HG02970 (cell line): ENCODE data around the gene HMCN2.
"Not testable (repeated sequence)": the region's sequence is repeated elsewhere in the genome, so short reads cannot be mapped to it uniquely, and the experiment has no call there.

Experiments used
- ATAC-seq: cut with Tn5 transposase; IDR thresholded peaks from one replicate; pipeline ENCODE4 v1.9.1; 2021; ENCODE audit warnings: mild to moderate bottlenecking, moderate library complexity, moderate number of reproducible peaks; ENCODE audit not compliant: unreplicated experiment, low FRiP score

The HMCN2 gene

DNA sequence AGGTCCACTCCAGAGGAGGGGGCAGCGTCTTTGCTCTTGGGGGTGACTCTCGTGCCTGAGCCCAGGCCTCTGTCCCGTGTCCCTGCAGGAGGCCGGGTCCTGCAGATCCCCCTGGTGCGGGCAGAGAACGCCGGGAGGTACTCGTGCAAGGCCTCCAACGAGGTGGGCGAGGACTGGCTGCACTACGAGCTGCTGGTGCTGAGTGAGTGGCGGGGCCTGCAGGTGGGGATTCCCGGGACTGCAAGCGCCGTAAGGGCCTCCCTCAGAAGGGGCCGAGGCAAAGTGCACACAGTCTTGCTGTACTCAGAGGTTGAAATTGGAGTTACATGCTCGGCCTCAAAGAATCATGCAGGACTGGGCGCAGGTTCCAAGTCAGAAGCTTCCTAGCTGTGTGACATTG, 116.5 kb downstream of the HMCN2 start:
- ATAC-seq, result no peak

DNA sequence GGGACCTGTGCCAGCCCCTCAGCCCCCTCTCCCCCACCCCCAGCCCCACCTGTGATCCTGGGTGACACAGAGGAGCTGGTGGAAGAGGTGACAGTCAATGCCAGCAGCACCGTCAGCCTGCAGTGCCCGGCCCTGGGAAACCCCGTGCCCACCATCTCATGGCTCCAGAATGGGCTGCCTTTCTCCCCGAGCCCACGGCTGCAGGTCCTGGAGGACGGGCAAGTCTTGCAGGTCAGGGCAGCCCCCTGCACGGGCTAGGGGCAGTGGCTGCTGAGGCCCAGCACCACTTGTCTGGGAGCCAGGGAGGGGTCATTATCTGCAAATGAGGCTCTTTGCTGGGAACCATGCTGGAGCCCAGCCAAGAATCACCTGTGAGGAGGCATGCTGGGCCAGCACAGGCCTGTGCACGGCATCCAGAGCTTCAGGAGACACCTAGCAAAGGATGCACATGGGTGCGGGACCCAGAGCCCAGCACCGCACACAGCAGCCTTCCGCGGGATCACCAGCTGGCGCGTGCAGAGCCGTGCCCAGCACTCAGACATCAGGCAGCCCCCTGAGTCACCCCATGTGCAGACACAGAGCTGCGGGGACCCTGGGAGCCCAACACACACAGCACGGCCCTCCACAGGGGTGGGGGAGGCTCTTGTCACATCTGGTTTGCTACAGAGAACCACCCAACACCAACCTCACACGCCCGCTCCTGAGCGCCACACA, 117.2 kb downstream of the HMCN2 start:
- ATAC-seq, result no peak

DNA sequence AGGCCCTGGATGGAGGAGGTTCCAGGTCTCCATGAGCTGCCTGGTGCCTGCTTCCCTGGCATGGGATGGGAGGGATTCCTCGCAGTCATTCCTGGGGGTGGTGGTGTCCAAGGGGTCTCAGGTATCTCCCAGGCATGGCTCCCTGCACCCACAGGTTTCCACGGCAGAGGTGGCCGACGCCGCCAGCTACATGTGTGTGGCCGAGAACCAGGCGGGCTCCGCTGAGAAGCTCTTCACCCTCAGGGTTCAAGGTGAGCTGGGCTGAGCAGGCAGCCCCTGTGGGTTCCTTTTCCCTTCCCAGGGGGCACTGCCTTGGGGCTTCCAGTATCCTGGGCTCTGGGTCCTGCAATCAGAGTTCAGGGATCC, 117.8 kb downstream of the HMCN2 start:
- ATAC-seq, result no peak

DNA sequence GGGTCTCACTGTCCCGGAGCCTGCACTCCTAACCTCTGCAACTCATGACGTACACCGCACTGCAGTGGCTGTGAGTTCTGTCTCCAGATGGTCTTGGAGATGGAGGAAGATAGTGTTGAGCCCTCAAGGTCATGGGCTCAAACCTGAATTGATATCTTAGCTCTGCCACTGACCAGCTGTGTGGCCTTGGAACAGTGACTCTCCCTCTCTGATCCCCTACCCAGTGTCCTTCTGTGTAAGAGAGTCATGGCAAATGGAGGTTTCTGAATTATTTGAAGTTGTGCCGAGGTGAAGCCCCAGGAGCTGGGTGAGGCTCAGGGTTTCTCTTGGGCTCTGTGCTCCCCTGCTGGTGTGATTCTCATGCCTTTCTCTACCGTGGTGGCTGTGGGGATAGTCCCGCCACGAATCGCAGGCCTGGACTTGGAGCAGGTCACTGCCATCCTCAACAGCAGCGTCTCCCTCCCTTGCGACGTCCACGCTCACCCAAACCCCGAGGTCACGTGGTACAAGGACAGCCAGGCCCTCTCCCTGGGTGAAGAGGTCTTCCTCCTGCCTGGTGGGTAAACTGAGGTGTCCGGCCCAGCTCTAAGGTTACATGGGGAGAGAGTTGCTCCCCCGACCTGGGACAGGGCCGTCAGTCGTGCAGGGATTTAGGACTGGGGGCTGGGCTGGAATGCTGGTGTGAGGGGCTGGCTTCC, 118.6 kb downstream of the HMCN2 start:
- ATAC-seq, result no peak

DNA sequence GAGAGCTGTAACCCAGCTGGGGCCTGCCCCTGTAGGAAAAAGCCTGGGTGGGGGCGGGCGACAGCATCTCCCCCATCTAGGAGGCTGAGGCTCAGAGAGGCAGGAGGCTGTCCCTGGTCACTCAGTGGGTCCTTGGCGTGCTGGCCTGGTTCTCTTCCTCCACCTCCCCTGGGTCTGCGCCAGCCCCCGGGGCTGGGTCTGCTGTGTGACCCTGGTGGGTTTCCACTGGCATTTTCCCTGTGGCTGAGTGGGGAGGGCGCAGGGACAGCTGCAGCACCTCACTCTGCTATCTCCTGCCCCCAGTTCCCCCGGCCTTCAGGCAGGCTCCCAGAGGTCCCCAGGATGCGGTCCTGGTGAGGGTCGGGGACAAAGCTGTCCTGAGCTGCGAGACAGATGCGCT, 119.7 kb downstream of the HMCN2 start:
- ATAC-seq, result no peak

DNA sequence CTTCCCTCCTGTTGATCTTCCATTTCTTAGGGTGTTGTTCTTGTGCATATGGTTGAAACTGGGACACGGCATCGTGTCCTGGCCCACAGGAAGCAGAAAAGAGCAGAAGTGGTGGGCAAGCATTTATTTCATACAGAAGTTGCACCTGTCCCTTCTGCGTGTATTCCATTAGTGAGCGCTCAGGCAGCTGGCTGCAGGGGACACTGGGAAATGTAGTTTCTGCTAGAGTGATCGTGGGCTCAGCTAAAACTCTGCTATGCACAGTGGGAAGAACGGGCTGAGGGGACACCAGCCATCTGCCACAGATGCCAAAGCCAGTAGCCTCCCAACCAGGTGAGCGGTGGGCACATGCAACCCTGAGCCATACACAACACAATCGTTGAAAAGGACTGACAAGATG, 121.8 kb downstream of the HMCN2 start:
- ATAC-seq, result no peak

DNA sequence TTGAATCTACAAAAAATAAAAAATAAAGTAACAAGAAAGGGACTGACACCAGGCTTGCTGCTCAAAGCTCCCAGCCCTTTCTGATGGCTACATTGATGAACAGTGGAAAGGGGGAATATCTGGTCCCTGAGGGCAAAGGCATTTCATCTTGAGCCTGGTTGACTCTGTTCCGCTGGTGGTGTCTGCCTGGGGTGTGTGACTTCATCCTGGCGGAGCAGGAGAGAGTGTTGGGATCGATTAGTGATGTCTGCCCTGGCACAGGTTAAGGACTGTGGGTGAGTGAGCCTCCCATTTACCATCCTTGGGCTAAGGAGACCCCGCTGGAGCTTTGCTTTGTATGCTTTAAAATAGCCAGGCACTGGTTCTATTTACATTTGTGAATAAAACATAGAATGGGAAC, 122.3 kb downstream of the HMCN2 start:
- no peak for ATAC-seq

DNA sequence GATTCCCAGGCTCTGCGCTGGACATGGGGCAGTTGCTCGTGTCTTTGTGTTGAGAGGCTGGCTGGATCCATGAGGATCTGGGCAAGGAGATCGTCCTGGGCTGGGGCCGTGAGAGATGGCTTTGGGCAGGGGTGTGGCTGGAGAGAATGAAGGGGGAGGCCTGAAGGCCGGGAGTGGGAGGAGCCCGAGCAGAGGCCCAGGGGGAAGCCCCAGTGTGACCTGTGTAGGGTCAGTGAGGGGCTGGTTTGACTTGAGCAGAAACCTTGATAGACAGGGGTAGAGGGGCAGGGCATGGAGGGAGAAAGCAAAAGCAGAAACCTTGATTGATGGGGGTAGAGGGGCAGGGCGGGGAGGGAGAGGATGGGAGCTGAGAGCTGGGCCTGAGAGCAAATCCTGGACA, 124.8 kb downstream of the HMCN2 start:
- no peak for ATAC-seq

DNA sequence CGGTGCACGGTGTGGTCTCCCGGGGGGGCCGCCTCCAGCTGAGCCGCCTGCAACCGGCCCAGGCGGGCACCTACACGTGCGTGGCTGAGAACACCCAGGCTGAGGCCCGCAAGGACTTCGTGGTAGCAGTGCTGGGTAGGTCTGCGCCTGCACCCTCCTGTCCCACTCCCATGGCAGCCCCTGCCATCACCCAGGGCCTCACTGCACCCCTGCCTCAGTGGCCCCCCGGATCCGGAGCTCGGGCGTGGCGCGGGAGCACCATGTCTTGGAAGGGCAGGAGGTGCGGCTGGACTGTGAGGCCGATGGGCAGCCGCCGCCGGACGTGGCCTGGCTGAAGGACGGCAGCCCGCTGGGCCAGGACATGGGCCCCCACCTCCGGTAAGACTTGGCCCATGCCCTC, 125.4 kb downstream of the HMCN2 start:
- no peak for ATAC-seq

DNA sequence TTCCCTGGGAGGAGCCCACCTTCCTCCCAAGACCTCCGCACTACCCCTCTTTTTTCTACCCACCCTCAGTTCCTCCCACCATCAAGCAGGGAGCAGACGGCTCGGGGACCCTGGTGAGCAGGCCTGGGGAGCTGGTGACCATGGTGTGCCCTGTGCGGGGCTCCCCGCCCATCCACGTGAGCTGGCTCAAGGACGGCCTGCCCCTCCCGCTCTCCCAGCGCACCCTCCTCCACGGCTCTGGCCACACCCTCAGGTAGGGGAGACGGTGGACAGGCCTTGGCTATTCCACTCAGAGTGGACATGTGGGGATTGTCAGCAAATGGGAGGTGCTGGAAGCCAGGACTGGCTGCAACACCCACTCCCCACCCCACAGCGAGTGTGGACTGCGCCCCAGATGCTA, 126.3 kb downstream of the HMCN2 start:
- ATAC-seq, result no peak

DNA sequence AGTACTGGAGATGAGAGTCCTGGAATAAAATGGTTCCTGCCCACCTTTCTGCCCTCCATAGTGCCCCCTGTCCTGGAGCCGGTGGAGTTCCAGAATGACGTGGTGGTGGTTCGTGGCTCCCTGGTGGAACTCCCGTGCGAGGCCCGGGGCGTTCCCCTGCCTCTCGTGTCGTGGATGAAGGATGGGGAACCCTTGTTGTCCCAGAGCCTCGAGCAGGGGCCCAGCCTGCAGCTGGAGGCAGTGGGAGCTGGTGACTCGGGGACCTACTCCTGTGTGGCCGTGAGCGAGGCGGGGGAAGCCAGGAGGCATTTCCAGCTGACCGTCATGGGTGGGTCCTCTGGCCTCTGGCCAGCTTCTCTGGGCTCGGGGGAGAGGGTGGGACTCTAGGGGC, 128.1 kb downstream of the HMCN2 start:
- ATAC-seq, result no peak

DNA sequence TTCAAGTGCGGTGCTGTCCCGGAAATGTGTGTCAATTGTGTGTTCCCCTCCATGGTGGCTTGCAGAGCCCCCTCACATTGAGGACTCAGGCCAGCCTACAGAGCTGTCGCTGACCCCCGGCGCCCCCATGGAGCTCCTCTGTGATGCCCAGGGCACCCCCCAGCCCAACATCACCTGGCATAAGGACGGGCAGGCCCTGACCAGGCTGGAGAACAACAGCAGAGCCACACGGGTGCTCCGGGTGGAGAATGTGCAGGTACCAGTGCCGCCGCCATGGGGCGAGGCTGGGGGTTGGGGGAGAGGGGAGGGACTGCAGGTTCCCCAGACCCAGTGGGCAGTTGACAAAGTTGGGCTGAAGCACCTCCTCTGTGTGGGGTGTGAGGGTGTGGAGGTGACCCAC, 128.8 kb downstream of the HMCN2 start:
- ATAC-seq, result no peak

DNA sequence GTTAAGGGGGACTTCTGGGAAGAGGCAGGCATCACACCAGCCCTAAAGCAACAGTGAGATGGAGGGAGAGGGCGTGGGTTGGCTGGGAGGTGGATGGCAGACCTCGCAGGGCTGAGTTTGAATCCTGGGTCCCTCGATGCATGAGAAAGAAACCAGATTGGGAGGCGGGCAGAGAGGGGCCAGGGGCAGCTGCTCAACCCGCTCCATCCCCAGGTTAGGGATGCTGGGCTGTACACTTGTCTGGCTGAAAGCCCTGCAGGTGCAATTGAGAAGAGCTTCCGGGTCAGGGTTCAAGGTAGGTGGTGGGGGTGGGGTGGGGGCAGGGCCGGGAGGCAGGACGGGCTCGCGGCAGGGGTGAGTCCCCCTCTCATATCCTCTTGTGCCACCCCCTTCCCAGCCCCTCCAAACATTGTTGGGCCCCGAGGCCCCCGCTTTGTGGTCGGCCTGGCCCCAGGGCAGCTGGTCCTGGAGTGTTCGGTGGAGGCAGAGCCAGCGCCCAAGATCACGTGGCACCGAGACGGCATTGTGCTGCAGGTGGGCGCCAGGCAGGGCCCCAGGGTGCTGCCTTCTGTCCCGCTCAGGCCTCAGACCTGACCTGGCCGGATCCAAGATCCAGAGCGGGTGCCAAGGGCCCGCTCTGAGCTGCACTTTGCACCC, 129.4 kb downstream of the HMCN2 start:
- ATAC-seq, result no peak

DNA sequence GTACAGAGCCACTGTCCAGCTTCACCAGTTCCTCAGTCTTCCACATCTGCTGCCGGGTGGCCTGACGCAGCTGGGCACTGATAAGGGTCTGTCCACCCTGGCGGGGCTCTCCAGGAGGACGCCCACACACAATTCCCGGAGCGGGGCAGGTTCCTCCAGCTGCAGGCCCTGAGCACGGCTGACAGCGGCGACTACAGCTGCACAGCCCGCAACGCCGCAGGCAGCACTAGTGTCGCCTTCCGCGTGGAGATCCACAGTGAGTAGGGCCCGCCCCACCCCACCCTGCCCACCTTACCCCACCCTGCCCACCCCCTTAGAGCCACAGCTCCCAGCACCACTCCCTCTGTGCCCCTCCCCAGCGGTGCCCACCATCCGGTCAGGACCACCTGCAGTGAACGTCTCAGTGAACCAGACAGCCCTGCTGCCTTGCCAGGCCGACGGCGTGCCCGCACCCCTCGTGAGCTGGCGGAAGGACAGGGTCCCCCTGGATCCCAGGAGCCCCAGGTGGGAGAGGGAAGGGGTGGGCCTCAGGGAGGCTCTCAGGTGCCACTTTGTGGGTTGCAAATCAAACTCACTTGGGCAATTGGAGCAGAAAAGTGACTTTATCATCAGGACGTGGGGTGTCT, 130.4 kb downstream of the HMCN2 start:
- no peak for ATAC-seq

DNA sequence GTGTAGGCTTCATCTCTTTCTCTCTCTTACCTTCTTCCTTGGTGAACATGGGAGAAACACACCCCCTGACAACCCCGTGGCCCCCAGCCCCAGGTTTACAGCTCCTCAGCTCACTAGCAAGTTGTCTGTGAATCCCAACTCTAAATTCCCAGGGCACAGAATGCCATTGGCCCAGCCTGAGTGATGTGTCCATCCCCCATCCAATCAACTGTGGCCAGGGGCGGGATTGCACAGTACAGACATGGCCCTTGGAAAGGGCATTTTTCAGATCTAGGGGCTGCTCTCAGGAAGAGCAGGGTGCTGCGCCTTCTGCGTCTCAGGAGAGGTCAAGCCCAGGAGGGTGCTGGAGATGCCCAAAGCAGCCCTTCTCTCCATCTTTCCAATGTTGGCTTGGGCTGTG, 131.0 kb downstream of the HMCN2 start:
- no peak for ATAC-seq

DNA sequence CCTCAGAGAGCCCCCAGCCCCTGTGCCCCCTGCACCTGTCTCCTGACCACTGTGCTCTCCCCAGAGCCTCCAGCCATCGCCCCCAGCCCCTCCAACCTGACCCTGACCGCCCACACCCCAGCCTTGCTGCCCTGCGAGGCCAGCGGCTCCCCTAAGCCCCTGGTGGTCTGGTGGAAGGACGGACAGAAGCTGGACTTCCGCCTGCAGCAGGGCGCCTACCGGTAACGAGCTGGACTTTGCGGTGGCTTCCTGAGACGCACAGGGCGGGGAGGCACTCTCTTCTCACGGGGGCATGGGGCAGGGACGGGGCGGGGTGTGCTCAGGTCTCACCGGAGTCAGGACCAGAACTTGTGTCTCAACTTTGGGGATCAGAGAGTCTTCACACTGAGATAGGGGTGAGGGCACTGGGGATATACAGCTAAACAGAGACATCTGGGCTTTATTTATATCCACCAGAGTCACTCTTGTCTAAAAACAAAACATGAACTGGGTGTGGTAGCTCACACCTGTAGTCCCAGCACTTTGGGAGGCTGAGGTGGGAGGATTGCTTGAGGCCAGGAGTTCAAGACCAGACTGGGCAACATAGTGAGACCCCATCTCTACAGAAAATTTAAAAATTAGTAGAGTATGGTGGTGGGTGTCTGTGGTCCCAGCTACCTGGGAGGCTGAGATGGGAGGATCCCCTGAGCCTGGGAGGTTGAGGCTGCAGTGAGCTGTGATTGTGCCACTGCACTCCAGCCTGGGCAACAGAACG, 133.1 kb downstream of the HMCN2 start:
- no peak for ATAC-seq

DNA sequence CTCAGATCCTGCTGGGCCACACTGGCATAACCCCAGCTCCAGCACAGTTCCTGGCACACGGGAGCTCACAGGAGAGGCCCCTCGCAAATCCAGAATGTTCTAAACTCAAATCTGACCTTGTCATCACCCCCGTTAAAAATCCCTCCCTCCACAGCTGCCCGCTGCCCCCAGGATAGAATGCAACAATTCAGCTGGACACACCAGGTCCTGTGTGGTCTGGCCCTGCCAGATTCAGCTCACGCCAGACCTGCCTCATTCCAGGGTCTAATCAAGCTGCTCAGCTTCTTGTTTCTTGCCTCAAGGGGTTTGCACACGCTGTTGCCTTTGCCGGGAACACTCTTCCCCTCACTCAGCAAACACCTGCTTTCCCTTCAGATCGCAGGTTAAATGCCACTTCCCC, 134.2 kb downstream of the HMCN2 start:
- no peak for ATAC-seq

DNA sequence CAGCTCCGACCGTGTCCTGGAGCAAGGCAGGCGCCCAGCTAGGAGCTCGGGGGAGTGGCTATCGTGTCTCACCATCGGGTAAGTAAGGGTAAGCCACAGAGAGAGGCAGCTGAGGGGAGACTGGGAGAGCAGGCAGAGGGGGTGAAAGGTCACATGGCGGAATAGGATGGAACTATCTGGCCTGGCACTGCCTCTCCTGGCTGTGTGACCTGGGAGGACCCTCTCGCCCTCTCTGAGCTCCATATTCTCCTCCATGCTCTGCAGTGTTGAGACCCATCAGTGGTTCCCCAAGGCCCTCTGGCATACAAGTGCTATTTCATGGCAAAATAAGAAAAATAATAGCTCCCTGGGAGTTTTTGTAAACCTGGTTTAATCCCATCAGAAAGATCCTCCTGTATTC, 135.3 kb downstream of the HMCN2 start:
- ATAC-seq, result no peak

DNA sequence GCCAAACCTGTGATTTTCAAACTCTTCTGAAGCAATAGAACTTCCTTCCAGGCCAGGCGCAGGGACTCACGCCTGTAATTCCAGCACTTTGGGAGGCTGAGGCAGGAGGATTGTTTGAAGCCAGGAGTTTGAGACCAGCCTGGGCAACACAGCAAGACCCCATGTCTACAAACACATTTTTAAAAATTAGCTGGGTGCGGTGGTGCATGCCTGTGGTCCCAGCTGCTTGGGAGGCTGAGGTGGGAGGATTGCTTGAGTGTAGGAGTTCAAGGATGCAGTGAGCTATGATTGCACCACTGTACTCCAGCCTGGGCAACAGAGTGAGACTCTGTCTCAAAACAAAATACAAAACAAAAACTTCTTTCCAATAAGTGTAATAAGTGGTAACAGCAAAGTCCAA, 136.2 kb downstream of the HMCN2 start:
- ATAC-seq, result not testable (repeated sequence)

DNA sequence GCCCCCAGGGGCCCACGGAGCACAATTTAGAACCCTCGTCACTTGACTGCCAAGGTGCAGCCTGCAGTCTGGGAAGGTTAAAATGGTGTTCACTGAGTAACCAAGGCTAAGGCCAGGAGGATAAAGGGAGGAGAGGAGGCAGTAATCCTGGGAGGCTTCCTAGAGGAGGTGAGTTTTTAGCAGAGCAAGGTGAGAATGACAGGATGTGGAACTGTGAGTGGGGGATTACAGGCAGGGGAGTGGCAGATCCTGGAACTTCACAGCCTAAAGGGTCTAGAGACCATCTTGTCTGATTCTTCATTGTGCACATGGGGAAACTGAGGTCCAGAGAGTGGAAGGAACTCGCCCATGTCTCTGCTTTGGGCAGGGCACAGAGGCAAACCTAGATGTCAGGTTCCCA, 136.7 kb downstream of the HMCN2 start:
- ATAC-seq, result no peak
